ENCODE data around the gene NSF. TPM values are rescaled to one million over a fixed set of nuclear protein-coding genes. Genes with fewer than 3 reads are reported as not detected.
"Not testable (repeated sequence)": the region's sequence is repeated elsewhere in the genome, so short reads cannot be mapped to it uniquely, and the experiment has no call there.

Gene NSF
- total RNA-seq, 2 donors from 2014 or later = 28.8 to 35.8 TPM

DNA sequence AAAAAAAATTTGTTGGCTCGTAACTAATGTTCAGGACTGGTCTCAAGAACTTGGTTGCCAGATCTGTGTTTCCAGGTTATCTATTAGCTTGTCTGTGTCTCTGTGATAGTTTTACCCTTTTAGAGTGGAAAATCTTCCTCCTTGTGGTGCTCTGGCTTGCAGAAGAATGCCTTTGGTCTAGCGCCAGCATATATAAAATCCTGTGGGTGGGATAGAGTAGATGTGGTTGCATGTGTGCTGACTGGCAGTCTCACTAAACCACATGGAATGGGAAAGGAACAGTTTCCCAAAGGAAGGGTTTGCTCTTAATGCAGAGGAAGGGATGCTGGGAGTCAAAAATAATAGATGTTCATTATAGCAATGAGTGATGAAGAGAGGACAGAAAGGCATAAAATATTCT lies 33.3 kb downstream of the NSF start:
- intact Hi-C loops (cut with DNase I); ATAC-seq; DNase-seq: not testable (repeated sequence)

- ATAC-seq; DNase-seq; intact Hi-C loops (cut with DNase I): not testable (repeated sequence)
Observed at GRCh38 chr17:46624726-46625125, 34.3 kb downstream of the NSF start.

DNA sequence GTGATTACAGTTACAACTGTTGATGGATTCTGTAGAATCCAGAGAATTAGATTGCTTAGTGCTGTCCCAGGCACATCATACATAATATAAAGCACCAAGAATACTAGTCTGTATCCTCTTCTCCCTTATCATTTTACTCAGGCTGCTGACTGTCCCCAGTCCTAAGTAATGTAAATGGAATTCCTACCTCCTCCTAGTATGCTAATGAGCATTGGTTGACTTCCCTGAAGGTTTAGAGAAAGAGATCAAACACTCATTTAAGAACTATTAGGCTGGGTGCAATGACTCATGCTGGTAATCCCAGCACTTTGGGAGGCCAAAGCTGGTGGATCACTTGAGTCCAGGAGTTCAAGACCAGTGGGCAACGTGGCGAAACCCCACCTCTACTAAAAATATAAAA lies 37.0 kb downstream of the NSF start:
- ATAC-seq; intact Hi-C loops (cut with DNase I); DNase-seq: not testable (repeated sequence)

- DNase-seq; intact Hi-C loops (cut with DNase I): not testable (repeated sequence)
- ATAC-seq = peak; percentile 38 to 55
Observed at GRCh38 chr17:46628753-46629436, 38.4 kb downstream of the NSF start.

GRCh38 chr17:46632146-46632545 lies 41.7 kb downstream of the NSF start:
- ATAC-seq = peak; percentile 55
- DNase-seq; intact Hi-C loops (cut with DNase I): not testable (repeated sequence)

DNA sequence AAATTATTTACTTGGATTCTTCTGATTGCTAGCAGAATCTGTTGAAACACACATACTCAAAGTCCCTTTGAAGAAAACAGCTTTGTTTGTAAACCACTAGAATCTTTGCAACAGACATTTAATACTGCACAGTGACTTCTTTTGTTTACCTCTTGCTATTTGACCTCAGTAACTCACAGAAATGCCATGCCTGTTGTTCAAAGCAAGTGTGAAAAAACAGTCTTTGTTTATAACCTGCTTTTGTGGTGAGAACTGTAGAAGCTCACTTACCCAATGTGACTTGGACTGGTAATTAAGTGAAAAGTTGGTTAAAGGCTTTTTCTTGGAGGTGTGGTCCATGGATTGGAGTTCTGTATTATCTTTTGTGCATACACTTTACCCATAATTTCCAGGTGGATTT lies 44.4 kb downstream of the NSF start:
- DNase-seq; intact Hi-C loops (cut with DNase I); ATAC-seq: not testable (repeated sequence)

DNA sequence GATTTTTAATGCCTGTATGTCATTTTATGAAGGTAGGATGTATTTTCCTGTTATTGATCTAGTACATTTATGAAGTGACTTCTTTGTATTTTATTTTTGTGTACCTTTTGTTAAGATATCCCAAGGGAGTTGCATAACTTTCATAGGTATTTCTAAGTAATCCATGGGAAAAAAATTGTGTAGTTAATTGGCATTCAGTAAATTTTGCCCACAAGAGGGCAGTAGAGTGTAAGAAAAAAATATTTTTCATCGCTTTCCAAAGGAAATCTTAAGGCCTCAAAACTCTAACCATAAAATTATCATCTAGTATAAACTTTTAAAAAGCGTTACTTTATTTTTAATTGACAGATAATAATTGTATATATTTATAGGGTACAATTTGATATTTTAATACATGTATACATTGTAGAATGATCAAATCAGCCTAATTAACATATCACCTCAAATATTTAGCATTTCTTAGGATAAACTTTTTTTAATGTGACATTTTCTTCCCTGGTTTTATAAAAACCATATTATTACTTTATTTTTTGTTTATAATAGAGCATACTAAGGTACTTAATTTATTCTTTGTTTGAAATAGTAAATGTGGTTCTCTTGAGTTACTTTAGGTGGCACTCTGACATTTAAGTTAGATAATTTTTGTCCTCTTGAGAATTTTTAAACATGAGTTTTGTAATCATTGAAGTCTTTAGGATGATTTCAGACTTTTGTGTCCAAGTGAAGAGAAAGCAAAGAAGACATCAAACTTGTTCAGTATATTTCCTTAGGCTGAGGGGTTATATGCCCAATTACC lies 51.6 kb downstream of the NSF start:
- DNase-seq; ATAC-seq; intact Hi-C loops (cut with DNase I): not testable (repeated sequence)

GRCh38 chr17:46647251-46647650 lies 56.8 kb downstream of the NSF start:
- DNase-seq; intact Hi-C loops (cut with DNase I): not testable (repeated sequence)
- peak in 1 of 2 donors; percentile 22 for ATAC-seq

GRCh38 chr17:46647688-46648278 lies 57.3 kb downstream of the NSF start:
- intact Hi-C loops (cut with DNase I); DNase-seq: not testable (repeated sequence)
- peak in 1 of 2 donors; percentile 71 for ATAC-seq

DNA sequence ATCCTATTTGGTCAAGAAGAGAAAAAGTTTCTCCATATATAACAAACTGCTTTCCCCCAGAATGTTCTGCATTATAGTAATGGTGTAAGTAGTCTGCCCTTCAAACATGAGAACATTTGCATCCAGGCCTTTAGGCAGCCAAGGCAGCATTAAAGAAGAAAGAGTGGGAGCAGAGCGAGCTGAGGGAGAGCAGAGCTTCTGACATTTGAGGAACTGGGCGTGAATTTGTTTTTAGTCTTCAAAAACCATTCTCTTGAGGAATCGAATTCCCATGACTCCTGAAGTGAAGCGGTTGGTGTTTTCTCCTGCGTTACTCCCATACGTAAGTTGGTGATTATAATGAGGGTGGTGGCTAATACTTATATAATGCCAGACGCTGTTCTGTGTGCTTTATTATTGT lies 58.8 kb downstream of the NSF start:
- ATAC-seq; DNase-seq; intact Hi-C loops (cut with DNase I): not testable (repeated sequence)

DNA sequence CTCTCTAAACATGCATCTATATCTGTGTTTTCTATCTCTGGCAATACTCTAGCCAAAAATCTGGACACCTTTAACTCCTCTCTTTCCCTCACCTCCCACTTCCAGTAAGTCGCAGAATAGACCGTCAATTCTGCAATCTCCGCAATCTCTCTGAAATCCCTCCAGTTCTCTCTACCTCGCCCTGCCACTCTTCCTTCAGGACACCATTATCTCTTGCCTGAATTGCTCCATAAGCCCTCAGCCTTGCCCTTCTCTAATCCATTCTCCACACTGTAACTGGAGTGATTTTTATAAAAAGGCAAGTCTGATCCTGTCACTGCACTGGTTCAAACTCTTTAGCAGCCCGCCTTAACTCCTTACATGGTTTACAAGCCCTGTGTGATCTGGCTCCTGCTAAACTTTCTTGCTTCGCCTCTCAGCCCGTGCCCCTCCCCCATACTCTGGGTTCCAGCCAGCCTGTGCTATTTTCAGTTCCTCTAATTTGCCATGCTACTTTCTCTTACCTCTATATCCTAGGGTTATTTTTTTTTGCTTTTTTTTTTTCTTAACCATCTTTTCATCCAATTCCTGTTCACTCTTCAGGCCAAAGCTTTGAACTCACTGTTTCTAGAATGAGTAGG lies 61.7 kb downstream of the NSF start:
- intact Hi-C loops (cut with DNase I); DNase-seq: not testable (repeated sequence)
- ATAC-seq = peak; percentile 82 to 83

- intact Hi-C loops (cut with DNase I); DNase-seq; ATAC-seq: not testable (repeated sequence)
Observed at GRCh38 chr17:46658235-46658634, 67.8 kb downstream of the NSF start.

- ATAC-seq; intact Hi-C loops (cut with DNase I): not testable (repeated sequence)
Observed at GRCh38 chr17:46659702-46660101, 69.2 kb downstream of the NSF start.

GRCh38 chr17:46663123-46663522 lies 72.7 kb downstream of the NSF start:
- DNase-seq; ATAC-seq; intact Hi-C loops (cut with DNase I): not testable (repeated sequence)

More at GRCh38 chr17:46659702-46660101, 69.2 kb downstream of the NSF start:
- not testable (repeated sequence) for DNase-seq

- DNase-seq; intact Hi-C loops (cut with DNase I): not testable (repeated sequence)
- peak in 1 of 2 donors; percentile 75 for ATAC-seq
Observed at GRCh38 chr17:46663552-46663951, 73.1 kb downstream of the NSF start.

DNA sequence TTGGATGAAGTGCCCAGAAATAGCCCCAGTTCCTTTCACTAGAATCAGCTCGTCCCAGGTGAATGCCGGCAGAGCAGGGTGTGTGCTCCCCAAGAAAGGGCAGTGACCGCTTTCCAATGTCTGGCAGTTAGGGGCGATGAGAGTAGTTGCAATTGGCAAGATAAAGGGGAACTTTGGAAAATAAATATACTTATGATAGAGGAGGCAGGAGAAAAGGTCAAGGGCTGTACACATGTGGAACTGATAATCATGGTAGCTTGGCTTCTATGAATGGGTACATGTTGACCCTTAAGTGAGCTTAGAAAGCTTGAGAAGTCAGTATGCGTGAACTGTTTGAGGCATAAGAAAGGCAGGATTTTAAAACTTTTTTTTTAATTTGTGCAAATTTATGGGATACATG lies 75.5 kb downstream of the NSF start:
- DNase-seq; intact Hi-C loops (cut with DNase I); ATAC-seq: not testable (repeated sequence)

DNA sequence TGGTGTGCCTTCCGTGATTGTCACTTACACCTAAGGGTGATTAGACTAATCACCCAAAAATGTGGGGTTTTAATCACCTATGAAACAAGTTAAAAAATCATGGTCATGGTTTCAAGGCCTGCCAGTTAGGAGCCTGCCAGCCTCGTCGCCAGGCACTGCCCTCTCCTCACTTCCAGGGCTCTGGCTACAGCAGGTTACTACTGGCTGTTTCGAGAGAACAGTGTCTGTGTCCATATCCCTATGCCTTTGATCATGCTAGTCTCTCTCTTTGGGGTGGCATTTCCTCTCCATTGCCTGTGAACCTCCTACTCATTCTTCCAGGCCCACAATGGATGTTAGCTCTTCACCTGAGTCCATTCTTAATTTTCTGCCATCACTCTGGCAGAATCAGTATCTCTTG lies 80.3 kb downstream of the NSF start:
- peak in 1 of 2 donors; percentile 52 for ATAC-seq
- DNase-seq; intact Hi-C loops (cut with DNase I): not testable (repeated sequence)

- peak in 1 of 2 donors; percentile 65 for ATAC-seq
- intact Hi-C loops (cut with DNase I); DNase-seq: not testable (repeated sequence)
Observed at GRCh38 chr17:46672777-46673176, 82.3 kb downstream of the NSF start.

GRCh38 chr17:46677819-46678218 lies 87.3 kb downstream of the NSF start:
- DNase-seq; intact Hi-C loops (cut with DNase I); ATAC-seq: not testable (repeated sequence)

All from left cardiac atrium (tissue), 4 donors.